Ammon's horn (tissue), 1 donor: ENCODE measurements around the gene TRAK1.

ENCODE experiments used
- DNase-seq: peaks from one replicate; pipeline ENCODE4 v3.0.0-alpha.2; 2016; ENCODE audit warnings: low spot score

TRAK1 gene

DNA sequence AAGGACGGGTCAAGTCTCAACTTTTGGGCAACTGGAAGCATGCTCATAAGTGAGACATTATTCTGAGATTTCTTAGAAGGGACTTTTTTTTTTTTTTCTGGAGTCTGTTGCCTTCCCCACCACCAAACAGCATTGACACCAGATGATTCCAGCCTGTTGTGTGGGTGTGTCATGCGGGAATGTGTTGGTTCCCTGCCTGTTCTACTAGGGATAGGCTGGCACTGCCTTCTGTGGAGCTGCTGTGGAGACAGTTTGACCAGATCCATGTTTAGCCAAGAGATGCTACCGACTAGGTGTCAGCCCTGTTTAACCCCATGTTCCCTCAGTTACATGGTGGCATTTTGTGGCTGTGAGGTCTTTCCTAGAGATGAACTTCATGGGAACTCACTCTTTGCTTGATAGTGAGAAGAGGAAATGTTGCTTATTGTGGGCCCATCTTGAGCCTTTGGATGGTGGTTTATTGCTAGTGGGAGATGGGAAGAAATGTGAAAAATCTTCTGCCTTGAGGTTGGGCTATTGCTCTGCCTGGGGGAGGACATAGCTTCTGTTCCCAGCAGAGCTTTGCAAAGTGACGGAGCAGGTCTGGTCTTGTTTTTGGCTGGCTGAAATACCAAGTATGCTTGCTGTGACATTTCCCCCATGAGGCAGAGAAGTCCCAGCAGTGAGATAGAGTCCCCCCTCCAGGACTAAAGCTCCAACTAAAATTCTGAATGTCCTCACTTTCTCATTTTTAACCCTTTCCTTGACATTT lies 31.3 kb downstream of the TRAK1 start:
- peak; percentile 62 for DNase-seq

DNA sequence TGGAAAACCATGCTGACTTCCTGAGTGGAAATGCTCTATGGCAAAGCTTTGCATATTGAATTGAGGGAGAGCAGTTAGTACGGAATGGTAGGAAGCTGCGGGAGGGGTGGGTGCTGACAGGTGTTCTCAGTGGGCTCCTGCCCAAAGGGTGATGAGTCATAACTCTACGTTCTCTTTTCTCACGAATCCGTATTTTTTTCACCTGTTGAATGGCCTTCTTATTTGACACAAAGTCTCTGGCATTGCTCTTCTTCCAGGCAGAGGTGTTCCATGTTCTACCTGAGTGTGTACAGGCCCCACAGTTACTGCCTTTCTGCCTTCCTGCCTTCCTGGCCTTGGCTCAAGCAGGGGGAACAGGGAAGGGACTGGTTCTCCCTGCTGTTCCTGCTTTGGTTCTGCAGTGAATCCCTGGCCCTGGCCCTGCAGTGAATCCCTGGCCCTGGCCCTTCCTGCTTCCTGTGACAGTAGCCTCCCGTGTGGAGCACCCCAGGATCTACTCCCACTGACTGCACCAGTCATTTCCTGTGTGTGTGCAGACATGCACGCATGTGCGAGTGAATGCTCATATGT lies 31.9 kb downstream of the TRAK1 start:
- no peak for DNase-seq

DNA sequence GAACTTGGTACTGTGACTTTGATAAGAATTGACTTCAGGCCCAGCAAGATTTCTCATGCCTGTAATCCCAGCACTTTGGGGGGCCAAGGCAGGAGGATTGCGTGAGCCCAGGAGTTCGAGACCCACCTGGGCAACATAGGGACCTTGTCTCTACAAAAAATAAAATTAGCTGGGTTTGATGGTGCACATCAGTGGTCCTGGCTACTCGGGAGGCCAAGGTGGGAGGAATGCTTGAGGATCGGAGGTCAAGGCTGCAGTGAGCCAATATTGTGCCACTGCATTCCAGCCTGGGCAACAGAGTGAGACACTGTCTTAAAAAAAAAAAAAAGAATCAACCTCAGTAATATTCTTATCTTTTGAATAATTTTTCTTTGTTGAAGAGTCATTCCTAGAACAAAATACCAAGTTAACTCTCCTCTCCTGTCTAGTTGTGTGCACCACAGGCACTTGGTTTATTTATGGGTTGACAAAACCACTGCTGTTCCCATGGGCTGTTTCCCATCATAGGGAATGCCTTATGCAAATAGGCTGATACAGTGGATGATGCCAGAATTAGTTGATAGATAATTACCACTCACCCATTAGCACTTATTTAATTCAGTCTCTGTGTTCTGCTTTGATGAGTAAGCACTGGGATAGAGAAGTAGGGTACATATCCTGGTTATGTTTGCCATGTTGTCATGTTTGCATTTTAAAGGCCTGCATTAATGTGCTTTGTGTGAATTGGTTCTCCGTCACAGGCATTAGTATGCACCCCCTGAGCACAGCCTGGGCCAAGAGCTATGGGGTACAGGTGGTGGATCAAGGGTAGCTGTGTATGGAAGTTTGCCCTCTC lies 32.9 kb downstream of the TRAK1 start:
- no peak for DNase-seq

DNA sequence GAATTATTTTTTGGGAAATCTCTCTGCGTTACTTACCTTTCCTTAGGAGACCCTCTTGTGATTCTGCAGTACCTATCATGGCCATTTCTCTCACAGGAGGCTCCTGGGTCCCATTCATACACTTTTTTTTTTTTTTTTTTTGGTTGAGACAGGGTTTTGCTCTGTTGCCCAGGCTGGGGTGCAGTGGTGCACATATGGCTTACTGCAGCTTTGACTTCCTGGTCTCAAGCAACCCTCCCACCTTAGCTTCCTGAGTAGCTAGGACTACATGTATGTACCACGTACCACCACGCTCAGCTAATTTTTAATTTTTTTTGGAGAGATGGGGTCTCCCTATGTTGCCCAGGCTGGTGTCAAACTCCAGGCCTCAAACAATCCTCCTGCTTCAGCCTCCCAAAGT lies 36.1 kb downstream of the TRAK1 start:
- DNase-seq = no peak

DNA sequence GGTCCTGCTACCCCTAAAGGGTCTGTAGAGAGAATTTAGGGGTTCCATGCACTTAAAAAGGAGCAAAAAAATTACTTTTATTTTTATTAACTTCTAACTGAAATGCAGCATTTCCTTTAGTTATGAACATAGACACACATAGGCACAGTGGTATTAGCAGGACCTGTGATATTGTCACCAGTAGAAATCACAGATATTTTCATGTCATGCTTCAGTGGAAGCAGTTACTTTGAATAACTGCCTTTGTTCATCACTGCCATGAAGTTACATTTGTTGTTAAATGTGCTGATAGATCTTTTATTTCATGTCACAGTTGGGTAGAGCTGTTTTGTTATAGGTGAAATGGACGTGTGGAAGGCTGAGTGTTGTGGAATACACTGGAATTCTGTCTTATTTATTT lies 37.4 kb downstream of the TRAK1 start:
- no peak for DNase-seq

DNA sequence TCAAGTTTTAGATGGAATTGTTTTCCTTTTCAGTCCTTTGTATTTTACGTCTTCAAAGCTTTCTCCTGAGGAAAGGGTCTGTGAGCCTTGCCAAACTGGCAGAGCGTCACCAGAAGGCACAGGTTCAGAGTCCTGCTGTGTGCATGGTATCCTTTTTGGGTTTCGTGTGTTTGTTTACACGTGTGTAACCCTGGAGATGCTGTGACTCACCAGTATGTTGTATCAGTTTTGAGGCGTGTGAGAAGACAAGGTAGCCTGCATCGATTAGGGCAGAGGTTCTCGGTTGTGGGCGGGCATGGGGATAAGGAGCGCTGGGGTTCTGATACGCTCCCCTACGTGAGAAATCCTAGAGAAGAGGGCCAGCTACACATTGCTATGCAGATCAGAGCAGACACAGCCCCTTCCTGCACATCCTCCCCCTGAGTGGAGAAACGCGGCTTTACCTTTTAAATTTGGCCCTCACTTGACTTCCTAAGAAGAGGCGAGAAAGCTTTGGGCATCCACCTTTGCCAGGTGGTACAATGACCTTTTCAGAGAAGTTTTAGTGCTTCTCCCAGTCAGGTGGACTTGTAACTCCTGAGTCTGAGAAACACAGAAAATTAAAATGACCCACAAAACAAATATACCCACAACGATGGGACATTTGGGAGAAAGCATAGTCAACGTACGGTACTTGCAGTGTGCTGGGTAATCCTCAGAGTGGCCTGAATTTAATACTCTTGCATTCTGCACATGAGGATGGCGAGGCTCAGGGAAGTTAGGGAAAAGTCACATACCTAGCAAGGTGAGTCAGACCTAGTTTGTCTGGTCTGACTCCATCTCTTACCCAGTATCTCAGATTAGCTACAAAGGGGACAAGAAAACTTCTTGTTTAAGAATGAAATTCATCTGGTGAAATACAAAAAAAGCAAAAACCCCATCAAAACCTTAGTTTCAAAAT lies 38.1 kb downstream of the TRAK1 start:
- DNase-seq = no peak

DNA sequence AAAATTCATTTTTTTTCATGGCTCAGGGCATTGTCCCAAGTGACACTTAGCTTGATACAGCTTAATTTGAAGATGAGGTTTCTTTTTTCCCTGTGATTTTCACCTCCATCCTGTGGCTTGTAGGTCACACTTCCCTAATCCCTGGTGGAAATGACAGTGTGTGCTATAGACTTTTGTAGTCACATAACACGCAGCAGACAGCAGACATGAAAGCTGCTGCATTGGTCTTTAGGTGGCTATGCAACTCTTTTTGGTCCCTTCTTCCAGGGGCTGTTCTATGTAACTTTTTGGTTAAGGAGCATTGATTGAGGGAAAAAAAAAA lies 38.8 kb downstream of the TRAK1 start:
- no peak for DNase-seq

DNA sequence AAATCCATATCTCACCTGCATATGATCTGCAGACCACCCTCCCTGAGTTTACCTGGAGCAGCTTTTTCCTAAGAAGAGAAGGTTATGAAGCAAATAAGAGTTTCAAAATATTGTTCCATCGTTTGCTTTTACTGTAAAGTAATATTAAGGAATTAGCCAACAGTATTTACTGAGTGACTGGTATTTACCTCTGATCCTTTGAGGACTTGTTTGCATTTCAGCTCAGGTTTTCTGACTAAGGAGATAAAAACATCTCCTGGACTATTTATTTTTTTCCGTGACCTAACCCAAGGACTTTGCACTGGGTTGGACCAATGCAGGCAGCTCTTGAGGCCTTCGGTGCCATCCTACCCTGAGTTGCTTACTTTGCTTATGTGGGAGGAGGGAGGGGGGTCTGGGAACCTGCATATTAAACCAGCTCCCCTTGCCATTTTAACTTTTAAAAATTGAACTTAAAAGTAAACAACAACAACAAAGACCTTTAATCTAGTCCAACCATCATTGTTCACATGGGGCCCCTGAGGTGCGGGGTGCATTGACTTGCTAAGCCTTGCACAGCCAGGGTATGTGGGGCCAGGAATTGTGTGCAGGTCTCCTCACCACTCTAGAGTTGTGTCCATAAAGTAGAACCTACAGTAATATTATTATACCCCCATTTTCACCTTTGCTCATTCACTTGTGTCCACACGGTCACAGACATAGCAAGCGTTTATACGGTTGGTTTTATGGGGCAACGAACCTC lies 39.3 kb downstream of the TRAK1 start:
- DNase-seq = no peak

DNA sequence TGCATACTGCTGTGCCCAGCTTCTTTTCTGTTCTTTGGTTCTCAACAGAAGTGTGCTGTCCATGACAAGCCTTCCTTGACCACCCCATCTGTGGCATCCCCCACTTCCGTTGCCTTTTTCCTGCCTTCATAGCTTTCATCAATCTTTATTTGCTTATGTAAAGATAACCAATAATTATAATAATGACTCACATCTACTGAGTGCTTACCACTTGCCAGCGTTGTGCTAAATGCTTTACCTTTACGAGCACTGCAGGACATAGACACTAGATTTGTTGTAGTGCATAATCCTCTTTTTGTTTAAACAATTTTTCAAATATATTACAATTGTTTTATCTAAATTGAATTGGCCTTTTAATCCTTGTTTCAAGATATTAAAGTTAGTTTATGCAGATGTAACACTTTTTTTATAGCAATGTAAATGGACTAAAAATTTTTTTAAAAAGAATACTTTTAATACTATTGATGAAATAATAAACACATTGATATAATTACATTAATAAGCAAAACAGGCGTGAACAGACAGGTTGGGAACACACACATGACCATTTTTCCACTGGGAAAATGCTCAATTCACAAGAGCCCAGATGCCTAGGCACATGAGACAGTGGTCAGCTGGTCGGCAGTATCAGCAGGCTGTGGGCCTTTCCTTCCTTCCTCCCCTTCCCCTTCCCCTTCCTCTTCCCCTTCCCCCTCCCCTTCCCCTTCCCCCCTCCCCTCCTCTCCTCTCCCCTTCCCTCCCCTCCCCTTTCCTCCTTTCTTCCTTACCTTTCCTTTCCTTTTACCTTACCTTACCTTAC lies 42.5 kb downstream of the TRAK1 start:
- no peak for DNase-seq

DNA sequence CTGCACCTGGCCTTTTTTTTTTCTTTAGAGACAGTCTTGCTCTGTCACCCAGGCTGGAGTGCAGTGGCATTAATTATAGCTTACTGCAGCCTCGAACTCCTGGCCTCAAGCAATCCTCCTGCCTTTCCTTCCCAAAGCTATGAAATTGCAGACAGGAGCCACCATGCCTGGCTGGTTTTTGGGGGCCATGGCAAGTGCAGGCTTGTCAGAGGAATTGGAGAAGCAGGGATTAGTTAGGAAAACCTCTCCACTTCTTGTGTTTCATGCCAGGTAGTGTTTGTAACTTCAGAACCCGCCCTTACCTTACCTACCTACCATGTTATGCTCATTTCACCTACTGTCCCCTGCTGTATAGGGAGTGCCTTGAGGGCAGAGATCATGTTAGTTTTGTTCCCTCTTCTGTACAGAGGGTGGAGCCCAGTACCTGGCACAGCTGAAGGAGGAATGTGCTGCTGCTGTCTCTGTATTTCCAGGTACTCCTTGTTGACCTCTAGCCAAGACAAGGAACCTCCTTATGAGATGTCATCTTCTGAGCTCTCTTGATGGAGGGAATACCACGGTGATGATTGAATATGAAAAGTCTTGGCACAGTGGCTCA lies 43.8 kb downstream of the TRAK1 start:
- DNase-seq = no peak

DNA sequence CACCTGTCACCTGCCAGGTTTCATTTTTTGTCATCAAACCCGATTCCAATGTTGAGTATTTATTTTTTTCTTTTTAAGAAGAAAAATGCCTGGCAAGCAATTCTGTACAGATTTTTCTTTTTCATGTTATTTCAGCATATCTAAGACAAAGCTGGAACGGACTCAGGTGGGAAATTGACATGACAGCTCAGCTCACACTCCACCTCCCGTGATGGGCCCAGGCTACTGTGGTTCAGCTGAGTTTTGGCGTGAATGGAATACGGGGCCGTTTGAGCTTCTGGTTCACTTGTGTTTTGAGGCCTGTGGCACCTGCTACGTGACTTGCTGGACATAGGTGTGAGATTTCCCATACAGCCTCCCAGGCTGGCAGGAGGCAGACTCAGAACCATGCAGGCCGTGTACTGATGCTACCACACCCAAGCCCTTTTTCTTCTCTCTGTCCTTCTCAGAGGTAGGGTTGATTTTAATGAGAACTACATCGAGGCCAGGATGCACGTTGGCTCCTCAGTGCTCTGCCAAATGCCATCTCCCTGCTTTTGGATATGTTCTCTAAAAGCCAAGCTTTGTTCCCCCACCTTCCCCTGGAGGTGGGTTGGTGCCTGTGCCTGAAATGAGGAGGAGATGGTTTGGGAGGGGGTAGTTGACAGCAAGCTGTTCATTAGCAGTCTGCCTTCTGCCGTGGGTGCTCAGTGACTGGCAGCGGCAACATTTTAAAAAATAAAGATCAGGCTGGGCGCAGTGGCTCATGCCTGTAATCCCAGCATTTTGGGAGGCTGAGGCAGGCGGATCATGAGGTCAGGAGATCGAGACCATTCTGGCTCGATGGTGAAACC lies 48.7 kb downstream of the TRAK1 start:
- DNase-seq = peak; percentile 59

DNA sequence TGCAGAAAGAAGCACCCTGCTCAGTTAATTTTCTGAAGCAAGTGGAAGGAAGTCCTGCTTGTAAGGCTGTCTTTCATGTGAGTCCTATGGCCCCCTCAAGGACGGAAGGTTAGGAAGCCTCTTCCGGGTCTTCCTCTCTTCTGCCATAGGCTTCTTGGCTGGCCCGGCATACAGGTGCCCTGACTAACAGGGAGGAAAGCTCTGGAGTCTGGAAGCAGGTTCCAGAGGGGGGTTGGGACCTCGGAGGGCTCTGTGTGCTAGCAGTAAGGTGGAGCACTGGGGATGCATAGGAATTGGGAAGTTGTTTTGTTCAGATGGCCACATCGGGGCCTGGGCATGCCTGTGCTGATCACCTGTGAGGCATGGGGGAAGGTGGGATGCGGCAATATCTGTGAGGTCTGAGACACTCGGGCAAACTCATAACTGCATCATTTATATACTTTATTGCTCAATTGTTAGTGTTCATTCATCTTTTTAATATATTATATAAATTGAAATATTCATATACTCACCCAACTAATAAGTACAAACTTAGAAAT lies 49.6 kb downstream of the TRAK1 start:
- DNase-seq = no peak

DNA sequence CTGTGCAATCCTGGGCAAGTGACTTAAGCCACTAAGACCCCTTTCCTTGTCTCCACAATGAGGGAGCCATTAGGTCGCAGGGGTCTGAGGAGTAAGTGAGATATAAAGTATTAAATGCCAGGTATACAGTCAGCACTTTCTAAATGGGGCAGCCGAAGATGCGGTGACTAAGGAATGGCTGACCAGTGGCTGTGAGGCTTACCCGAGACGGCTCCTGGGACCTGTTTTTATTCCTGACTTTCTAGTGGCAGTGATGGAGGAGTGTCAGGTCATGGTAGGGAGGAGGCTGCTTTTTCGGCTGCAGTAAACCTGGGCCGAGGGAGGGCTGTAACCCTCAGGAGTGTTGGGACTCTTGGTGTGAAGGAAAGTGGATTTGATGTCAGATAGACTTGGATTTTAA lies 52.3 kb downstream of the TRAK1 start:
- no peak for DNase-seq

DNA sequence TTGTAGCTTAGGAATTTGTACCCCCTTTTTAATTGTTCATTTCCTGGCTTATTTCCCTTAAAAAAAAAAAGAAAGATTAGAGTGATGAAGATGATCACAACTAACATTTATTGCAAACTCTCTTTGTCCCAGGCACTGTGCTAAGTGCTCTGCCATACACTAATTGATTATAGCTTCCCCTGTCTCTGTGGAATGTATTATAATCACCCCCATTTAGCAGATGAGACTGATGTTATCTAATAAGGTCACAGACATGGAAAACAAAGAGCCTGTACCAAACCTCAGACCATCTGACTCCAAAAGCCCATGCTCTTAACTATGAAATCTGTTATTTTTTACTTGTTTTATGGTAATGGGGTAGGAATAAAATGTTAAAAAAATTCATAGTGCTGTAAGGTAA lies 53.1 kb downstream of the TRAK1 start:
- DNase-seq = no peak

DNA sequence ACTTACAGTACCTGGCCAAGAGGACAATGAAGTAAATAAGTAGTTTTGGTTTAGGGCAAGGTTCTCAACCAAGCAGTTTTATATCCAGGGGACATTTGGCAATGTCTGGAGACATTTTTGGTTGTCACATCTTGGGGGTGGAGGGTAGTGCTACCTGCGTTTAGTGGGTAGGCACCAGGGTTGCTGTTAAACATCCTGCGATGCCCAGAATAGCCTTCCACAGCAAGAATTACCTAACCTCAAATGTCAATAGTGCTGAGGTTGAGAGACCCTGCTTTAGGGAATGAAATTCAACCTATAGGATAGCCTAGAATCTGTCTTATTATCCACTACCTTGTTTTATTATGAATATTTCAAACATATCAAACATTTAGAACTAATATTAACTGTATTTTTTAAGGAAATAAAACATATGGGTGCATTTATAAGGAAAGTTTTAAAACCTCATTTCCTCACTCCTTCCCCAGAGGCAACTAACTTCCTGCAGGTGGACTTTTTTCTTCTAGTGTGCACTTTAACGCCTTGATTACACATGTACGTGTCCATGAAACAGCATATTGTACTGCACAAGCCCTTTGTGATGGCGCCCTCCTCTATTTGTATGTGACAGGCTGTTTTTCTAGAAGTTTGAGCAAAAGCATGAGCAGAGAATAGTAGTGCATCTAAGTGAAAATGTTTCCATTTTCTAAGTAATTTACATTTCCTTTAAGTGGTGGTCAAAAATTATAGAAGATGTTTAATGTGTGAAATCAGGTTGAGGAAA lies 57.1 kb downstream of the TRAK1 start:
- DNase-seq = no peak

DNA sequence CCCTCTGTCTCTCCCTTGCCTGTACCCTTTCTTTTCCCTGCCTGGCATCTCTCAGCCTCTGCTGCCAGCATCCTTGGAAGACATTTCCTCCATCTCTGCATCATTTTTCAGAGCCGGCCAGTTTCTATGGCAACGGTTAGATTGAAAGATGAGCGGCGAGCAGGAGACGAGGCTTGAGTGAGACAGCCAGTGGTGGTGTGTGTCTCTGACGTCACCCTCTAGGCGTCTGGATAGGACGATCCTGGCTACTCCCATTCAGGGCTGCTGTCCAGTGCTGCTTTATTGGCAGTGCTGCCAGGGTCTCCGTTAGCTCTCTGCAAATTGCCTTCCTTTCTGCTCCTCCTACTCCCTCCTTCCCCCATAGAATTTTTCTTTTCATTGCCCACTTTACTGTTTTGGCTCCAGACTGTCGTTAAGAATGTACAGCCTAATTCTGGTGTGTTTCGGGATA lies 57.9 kb downstream of the TRAK1 start:
- peak; percentile 99 for DNase-seq

DNA sequence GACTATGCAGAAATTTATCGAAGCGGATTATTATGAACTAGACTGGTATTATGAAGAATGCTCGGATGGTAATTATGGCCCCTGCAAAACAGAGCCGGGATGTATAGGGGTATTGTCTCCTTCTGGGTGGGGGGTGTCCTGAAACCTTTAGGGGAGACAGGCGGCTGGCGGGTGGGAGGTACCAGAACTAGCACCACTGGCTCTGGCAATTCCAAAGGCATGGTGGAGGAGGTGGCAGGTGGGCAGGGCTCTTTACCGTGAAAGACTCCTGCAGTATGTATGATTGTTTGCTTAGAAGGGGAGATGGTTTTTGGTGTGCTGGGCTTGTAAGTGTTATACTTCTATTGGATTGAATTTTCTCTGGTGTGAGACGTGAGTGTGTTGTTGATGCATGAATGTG lies 58.4 kb downstream of the TRAK1 start:
- DNase-seq = no peak

DNA sequence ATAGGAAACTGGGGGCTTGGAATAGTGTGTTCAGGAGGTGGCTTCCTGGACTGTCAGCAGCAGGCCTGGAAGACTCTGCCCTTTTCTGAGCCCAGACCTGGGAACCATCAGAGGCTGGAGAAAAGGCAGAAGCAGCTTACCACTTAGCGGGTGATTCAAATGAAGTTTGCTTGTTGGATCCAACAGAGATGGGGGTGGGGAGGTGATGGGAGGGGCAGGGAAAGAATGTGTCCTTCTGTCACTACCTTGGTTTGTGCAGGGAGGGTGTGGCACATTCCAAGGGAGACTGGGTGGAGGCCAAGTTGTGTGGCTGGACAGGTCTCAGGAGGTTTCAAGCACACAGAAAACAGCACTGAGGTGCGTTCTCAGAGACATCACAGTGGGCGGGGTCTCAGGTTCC lies 58.8 kb downstream of the TRAK1 start:
- DNase-seq = no peak
